NCI-H2227 (cell line): ENCODE results near the gene BRME1.

Experiments used
- DNase-seq: peaks from one replicate; lab custom pipeline; 2025; ENCODE audit not compliant: unreplicated experiment; lab: John Stamatoyannopoulos, UW

The BRME1 gene

DNA sequence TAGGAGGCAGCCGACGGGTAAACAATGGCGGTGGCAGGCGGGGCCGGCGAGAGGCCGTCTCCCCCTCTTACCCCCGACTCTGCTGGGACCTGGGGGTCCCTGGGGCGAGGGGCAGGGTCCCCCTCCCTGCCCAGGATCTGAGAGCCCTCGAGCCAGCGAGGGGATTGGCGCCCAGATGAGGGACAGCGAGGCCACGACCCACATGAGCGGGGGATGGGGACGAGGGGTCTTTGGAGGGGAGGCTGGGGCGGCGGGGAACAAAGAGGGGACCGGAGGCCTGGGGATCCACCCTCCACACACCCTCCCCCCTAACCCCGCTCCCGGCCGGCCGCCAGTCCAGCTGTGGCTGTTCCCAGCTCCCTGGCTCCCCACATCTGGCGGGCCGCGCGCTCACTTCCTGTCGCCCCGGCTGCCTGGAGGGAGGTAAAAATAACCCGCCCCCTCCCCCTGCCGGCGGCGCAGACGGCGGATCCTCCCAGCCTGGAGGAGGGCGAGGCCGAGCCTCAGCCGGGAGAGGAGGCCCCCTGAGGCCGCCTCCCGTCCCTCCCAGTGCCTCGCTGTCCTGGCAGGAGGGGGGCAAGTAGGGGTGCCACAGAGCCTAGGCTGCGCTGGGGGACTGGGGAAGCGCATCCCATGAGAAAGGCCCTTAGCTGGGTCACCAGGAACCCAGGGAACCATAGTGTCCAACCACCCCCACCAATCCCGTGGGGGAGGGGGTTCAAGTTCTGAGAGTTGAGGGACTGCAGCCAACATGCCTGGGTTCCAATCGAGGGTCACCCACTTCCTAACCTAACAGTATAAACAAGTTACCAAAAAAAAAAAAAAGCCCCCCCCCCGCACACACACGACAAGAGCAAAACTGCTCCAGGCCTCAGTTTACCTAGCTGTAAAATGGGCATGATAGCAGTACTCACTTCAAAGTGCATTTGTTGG lies 58.2 kb downstream of the BRME1 start:
- peak; percentile 88 for DNase-seq

DNA sequence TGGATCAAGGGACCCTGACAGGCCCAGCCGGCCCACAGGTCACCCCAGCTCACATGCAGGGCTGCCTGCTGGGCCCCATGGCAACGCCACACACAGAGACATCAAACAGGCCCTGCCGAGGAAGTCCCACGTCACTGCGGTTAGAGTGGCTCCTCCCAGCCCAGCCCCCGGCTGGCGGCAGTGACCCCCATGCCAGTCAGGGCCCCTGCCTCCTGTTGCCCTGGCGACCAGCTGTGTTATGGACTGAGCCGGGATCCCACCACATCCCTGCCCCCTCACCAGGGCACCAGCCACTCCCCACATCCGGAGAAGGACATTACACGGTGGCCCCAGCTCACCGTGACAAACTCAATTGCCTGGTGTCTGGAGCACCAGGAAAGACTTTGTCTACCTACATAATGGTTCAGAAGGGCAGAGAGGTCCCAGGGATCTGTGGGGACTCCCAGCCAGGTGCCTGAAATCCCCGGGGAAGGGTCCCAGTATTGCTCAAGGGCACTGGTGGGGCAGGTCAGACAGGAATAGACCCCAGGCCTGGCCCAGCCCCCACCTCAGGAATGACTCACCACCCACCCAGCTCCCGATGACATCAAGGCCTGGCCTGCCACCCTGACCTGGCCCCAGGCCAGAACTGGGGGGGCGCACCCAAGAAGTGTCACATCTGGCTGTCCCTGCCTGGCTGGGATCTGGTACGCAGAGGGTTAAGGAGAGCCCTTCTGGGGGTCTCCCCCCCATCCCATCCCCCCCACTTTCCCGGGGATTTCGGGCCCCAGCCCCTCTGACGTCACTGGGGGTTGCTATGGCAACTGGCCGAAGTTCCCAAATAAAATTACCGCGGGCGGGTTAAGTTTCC lies 59.1 kb downstream of the BRME1 start:
- DNase-seq: peak; percentile 91

- DNase-seq: no peak
Observed at GRCh38 chr19:13844130-13844631, 61.7 kb downstream of the BRME1 start.

DNA sequence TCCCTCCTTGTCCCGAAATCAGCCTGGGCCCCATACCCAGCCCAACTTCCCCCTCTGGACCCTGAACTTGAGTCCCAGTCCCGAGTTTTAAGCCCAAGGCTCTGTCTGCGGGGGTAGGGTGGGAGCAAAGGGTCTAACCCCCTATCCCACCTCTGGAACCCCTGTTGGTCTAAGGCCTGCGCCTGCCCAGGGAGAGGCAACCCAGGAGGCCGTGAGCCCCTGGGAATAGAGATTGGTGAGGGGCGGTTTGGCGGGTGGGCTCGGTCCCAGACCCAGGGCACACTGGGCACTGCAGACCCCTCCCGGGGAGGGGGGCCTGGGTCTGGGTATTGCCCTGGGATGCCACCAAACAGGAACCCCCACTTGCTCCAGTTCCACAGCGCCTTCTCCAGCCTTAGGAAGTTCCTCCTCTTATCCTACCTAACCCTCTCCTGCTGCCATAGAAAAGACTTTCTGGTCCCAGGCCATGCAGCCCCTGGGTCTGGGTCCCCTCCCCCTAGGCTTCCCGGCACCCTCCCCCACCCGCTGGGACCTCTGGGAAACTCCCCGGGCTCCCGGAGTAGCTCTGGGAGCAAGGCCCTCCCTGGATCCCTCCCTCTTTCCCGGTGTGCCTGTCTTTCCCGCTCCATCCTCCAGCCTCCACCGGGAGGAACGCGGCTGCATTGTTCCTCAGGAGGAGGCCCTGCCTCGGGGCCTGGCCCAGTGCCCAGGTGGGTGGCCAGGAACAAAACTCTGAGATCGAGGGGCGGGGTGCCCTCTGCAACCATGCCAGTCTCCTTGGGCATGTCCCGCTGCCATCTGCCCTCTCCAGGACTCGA lies 62.6 kb downstream of the BRME1 start:
- DNase-seq: peak; percentile 15

DNA sequence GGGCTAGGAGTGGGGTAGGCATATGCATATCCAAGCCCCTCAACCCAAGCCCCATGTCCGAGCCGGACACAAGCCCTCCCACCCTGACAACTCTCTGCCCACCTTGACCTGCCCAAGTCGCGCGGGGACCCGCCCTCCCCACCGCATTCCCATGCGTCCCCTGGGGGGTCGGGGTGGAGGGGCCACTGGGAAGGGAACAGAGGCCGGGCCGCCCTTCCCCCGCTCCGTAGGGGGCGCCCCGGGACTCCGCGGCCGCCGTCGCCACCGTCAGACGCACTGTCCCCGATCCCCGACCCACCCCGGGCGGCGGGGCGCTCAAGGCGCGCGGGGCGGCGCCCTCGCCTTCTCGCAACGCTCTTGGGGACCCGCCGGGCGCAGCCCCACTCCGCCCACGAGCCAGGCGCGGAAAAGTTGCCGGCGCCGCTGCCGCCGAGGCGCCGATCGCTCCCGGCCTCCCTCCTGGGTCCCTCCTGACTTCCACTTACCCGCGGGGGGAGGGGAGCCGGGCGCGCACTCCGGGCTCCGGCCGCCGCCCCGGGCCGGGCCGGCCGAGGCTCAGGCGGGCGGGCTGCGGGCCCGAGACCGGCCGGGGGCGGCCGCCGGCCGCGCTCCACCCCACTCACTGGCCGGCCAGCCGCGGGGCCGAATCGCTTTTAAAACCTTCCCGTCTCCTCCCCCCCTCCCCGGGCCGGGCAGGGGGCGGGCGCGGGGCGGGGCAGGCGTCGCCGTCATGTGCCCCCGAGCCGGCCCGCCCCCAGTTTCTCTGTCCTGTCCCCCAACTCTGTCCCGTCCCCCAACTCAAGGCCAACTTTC lies 63.4 kb downstream of the BRME1 start:
- DNase-seq: peak; percentile 62

GRCh38 chr19:13841962-13842290 lies 64.0 kb downstream of the BRME1 start:
- DNase-seq: no peak

DNA sequence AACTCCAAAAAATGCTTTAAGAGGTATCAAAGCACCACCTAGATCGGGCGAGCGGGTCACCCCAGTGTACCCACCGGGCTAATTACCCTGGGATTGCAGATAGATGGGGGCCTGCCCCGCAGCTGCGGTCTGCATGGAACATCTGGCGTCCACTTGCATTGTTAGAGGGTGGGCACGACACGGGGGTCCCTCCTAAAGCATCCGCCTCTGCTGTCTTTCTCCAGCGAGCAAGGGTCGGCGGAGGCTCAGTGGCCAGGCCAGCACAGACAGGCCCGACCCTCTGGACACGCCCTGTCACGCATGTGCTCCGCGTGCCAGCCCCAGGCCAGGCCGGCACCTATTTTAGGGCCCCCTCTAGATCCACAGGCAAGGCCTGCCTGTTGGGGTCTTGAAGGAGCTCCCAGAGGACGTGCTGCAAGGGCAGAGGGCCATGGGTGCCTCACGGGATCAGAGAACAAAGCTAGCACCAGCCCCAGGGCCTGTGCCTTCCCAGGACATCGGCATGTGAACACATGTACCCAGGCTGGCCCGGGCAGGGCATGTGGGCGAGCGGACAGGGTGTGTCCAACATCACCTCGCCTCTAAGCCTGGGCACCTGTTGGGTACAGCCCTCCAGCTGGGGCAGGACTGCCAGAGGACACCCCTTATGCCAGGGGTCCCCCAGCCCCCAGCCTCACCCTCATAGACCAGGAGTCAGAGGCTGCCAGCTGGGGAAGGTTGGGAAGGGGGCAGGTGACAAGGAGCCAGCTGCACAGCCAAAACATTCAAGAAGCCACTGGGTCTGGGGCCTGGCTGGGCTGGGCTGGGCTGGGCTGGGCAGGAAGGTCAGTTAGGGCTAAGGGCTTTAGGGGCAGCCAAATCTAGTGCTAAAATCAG lies 64.6 kb downstream of the BRME1 start:
- DNase-seq: no peak

- DNase-seq: no peak
Observed at GRCh38 chr19:13840305-13841085, 65.4 kb downstream of the BRME1 start.

GRCh38 chr19:13839938-13840304 lies 66.0 kb downstream of the BRME1 start:
- no peak for DNase-seq

DNA sequence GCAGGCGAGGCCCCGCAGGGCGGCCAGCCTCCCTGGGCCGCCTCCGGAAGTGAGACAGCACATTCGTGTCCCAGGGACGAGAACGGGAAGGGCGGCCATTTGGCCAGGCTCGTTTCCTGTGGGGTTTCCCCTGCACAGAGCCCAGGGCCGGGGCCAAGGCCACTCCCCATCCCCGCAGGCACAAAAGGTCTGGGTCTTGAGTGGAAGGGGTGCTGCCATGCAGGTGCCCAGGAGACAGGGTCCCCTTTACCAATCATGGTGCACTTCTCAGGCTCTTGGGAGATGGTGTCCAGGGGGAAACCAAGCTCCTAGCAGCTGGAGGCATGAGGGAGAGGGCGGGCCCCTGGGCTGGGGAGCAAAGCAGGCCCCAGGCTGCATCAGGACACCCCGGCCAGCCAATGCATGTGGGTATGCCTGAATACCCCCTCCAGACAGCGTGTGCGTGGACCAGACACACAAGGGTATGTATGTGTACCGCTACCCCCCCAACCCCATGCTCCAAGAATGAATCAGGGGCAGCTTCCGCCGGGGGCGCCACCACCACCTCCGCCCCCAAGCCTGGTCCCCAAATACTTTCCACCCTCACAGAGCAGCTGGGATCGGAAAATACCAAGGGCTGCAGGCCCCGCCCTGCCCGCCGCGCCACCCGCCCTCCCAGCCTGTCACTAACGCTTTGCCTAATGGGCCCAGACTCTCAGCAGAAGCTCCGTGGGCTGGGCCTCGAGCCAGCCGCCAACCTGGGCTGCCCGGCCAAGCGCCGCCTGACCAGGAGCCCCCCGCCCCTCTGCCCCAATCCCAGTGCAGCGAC lies 66.6 kb downstream of the BRME1 start:
- DNase-seq: peak; percentile 70

- no peak for DNase-seq
Observed at GRCh38 chr19:13838435-13839129, 67.3 kb downstream of the BRME1 start.

DNA sequence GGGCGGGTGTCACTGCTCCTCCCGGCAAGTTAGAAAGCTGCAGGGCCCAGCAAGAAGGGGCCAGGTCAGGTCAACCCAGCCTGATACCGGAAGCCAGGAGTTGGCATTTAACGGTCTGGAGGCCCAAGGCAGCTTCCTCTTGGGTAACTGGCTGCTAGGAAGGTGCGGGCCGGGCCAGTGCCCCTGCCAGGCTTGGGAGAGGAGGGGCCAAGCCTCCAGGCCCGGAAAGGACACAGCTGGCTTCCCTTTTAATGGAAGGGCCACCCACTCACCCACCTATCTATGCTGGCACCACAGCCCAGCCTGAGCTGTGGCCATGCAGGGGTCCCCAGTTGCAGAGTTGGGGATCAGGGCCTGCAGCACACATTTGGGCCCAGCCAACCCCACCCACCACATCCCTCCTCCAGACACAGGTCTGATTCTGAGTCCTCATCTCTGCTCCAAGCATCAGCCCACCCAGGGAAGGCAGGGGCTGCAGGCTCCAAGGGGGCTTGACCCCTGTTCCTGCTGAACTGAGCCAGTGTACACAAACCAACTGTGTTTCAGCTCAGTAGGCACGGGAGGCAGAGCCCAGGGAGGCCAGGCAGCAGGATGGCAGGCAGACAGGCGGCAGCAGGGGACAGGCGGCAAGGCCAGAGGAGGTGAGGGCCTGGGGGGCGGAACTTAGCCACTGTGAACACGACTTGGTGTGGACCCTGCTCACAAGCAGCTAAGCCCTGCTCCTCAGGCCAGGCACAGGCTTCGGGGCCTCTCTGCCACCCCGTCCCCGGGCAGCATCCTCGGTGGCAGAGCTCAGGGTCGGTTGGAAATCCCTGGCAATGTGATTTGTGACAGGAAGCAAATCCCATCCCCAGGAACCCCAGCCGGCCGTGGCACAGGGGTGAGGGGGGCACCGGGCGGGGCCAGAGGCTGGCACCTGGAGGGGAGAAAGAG lies 69.9 kb downstream of the BRME1 start:
- no peak for DNase-seq

GRCh38 chr19:13834244-13835069 lies 71.5 kb downstream of the BRME1 start:
- DNase-seq: no peak

- DNase-seq: peak; percentile 92
Observed at GRCh38 chr19:13833330-13834243, 72.3 kb downstream of the BRME1 start.
